H1 (cell line): ENCODE data around the gene EME2.

Experiments
- ASH2L ChIP-seq: fragments of 200-600, 300-600 bp; sonication (generic); IDR thresholded peaks from one replicate; pipeline ENCODE4 v1.7.1; 2017; ENCODE audit warnings: low read length
- CEBPB ChIP-seq: IDR thresholded peaks from 2 replicates; pipeline ENCODE4 v1.6.1; 2012; ENCODE audit warnings: low read depth, low read length
- CTCF ChIP-seq, 3 experiments: IDR thresholded peaks; 1 replicate in 2 of 3; 2 replicates in 1 of 3; pipeline versions ENCODE4 v1.5.1 to v1.6.1; 2011; ENCODE audit warnings: low read length in 3 of 3, mild to moderate bottlenecking in 3 of 3, inconsistent platforms in 2 of 3, low read depth in 1 of 3, moderate library complexity in 1 of 3; ENCODE audit not compliant: insufficient read depth in 1 of 3; ENCODE audit errors: control extremely low read depth in 1 of 3
- EZH2 ChIP-seq: fragments of 200-600 bp; sonication (generic); IDR thresholded peaks from 2 replicates; pipeline ENCODE4 v1.7.1; 2012; ENCODE audit warnings: low read depth, mild to moderate bottlenecking, moderate library complexity, low read length, inconsistent platforms; ENCODE audit not compliant: severe bottlenecking
- FOSL1 ChIP-seq: IDR thresholded peaks from 2 replicates; pipeline ENCODE4 v1.6.1; 2011; ENCODE audit warnings: mild to moderate bottlenecking, low read depth, low read length, moderate library complexity; ENCODE audit not compliant: insufficient read depth
- MAX ChIP-seq: IDR thresholded peaks from 2 replicates; pipeline ENCODE4 v1.6.1; 2012; ENCODE audit warnings: inconsistent platforms
- NRF1 ChIP-seq: IDR thresholded peaks from 2 replicates; pipeline ENCODE4 v1.6.1; 2011; ENCODE audit warnings: mild to moderate bottlenecking, low read depth, low read length, improper control_type of control experiment
- PHF8 ChIP-seq: fragments of 200-600 bp; sonication (generic); conservative IDR thresholded peaks from 2 replicates; pipeline ENCODE4 v1.7.1; 2012; ENCODE audit warnings: low read depth, mild to moderate bottlenecking, inconsistent platforms, low read length, moderate library complexity
- POLR2A ChIP-seq, 2 experiments: IDR thresholded peaks; 1 replicate in 1 of 2; 2 replicates in 1 of 2; pipeline ENCODE4 v1.6.1; 2011; ENCODE audit warnings: low read depth in 2 of 2, low read length in 2 of 2, mild to moderate bottlenecking in 2 of 2; ENCODE audit errors: control extremely low read depth in 1 of 2
- POLR2AphosphoS5 ChIP-seq: IDR thresholded peaks from 2 replicates; pipeline ENCODE4 v1.6.1; 2011; ENCODE audit warnings: low read depth, low read length
- POU5F1 ChIP-seq: IDR thresholded peaks from 2 replicates; pipeline ENCODE4 v1.6.1; 2011; ENCODE audit warnings: low read depth, mild to moderate bottlenecking, low read length, moderate library complexity
- RXRA ChIP-seq: IDR thresholded peaks from 2 replicates; pipeline ENCODE4 v1.6.1; 2011; ENCODE audit warnings: low read depth, mild to moderate bottlenecking, low read length, moderate library complexity; ENCODE audit not compliant: insufficient read depth

GRCh38 chr16:1800701-1801100 lies 28.1 kb downstream of the EME2 start:
- TF ChIP-seq PHF8 (no peak), CTCF (IDR thresholded peaks at IDR 0.05; ENCODE audit: control extremely low read depth in 1 of 3, insufficient read depth in 1 of 3, low read depth in 1 of 3, low read length in 3 of 3) (no peak), POLR2A (IDR thresholded peaks at IDR 0.05; ENCODE audit: control extremely low read depth in 1 of 2, low read depth in 2 of 2, low read length in 2 of 2) (no peak), CEBPB (no peak), EZH2 (no peak), ASH2L (no peak), MAX (no peak), POLR2AphosphoS5 (no peak), POU5F1 (no peak), RXRA (no peak), NRF1 (no peak), FOSL1 (no peak)
